ENCODE data around the gene COPS2. TPM values are rescaled to one million over a fixed set of nuclear protein-coding genes. Genes with fewer than 3 reads are reported as not detected.

The COPS2 gene
- polyA plus RNA-seq, 1 of the 3 experiments (the other 2 are of a cell fraction): 21.3 TPM

DNA sequence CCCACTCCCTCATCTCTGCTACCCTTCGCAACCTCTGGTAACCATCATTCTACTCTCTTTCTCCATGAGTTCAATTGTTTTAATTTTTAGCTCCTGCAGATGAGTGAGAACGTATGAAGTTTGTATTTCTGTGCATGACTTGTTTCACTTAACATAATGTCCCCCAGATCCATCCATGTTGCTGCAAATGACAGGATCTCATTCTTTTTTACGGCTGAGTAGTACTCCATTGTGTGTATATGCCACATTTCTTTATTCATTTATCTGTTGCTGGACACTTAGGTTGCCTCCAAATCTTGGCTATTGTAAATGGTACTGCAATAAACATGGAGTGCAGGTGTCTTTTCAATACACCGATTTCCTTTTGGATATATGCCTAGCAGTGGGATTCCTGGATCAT lies 26.7 kb upstream of the COPS2 start:
- Histone ChIP-seq H3K9ac (no peak overlapping the region), H3K27ac (ENCODE audit: low read depth in 2 of 2, low read length in 1 of 2) (no peak overlapping the region), H2AFZ (ENCODE audit: low read depth) (no peak overlapping the region), H3K4me3 (ENCODE audit: low read depth in 2 of 2, low read length in 1 of 2) (no peak overlapping the region), H3K4me2 (no peak overlapping the region), H3K4me1 (ENCODE audit: control insufficient read depth in 1 of 2, insufficient read depth in 2 of 2, low read depth in 1 of 2, low read length in 1 of 2) (no peaks in the 10 kb centered on the region), H3K9me2 (no peaks in the 10 kb centered on the region), H3K36me3 (replicated peaks in 1 of 2; ENCODE audit: control insufficient read depth in 1 of 2, insufficient read depth in 2 of 2, low read length in 1 of 2) (no peaks in the 10 kb centered on the region), H3F3A (replicated peaks; ENCODE audit: insufficient read depth) (no peaks in the 10 kb centered on the region), H4K20me1 (ENCODE audit: insufficient read depth) (no peaks in the 10 kb centered on the region), H3K27me3 (ENCODE audit: insufficient read depth) (no peaks in the 10 kb centered on the region), H3K79me2 (ENCODE audit: insufficient read depth) (peaks cover 5% of the 10 kb centered on the region; the same call in 1 of the 2 replicates), H3K9me3 (no peaks in the 10 kb centered on the region)
- no peak for DNase-seq
- CTCF ChIA-PET: interaction anchor here (1.1 kb wide), 1 partner anchor 963 kb away, joined by 3 read pairs; no protein-coding TSS in a partner anchor
- WGBS (ENCODE audit: low lambda C conversion rate): 94% methylated on average over 4 of the region's 4 CpGs
- POLR2A ChIA-PET: no interaction called here
- no peak for TF ChIP-seq FOSL2 (IDR thresholded peaks at IDR 0.05; ENCODE audit: borderline replicate concordance, low read depth)
- no peak for TF ChIP-seq ELF1 (IDR thresholded peaks at IDR 0.05)
- no peak for TF ChIP-seq NRF1 (IDR thresholded peaks at IDR 0.05; ENCODE audit: low read depth, low read length)
- TF ChIP-seq EP300 (IDR thresholded peaks at IDR 0.05; ENCODE audit: borderline replicate concordance in 1 of 2, low read depth in 1 of 2, low read length in 1 of 2): no peak
- TF ChIP-seq TAF1 (IDR thresholded peaks at IDR 0.05; ENCODE audit: borderline replicate concordance, low read depth, low read length): no peak
- no peak for TF ChIP-seq POLR2AphosphoS5 (IDR thresholded peaks at IDR 0.05; ENCODE audit: low read depth, low read length)
- no peak for TF ChIP-seq JUND (IDR thresholded peaks at IDR 0.05)
- TF ChIP-seq, protein P1, sequence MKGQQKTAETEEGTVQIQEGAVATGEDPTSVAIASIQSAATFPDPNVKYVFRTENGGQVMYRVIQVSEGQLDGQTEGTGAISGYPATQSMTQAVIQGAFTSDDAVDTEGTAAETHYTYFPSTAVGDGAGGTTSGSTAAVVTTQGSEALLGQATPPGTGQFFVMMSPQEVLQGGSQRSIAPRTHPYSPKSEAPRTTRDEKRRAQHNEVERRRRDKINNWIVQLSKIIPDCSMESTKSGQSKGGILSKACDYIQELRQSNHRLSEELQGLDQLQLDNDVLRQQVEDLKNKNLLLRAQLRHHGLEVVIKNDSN (IDR thresholded peaks at IDR 0.05; ENCODE audit: borderline replicate concordance, low read depth): no peak
- TF ChIP-seq FOXJ3 (CRISPR knock-in tag; IDR thresholded peaks at IDR 0.05): no peak
- no peak for TF ChIP-seq GATA2 (CRISPR knock-in tag; IDR thresholded peaks at IDR 0.05)
- TF ChIP-seq GABPA (IDR thresholded peaks at IDR 0.05; ENCODE audit: low read depth): no peak
- no peak for TF ChIP-seq EZH2phosphoT487 (IDR thresholded peaks at IDR 0.05; ENCODE audit: borderline replicate concordance, low read depth)
- TF ChIP-seq, protein P2, sequence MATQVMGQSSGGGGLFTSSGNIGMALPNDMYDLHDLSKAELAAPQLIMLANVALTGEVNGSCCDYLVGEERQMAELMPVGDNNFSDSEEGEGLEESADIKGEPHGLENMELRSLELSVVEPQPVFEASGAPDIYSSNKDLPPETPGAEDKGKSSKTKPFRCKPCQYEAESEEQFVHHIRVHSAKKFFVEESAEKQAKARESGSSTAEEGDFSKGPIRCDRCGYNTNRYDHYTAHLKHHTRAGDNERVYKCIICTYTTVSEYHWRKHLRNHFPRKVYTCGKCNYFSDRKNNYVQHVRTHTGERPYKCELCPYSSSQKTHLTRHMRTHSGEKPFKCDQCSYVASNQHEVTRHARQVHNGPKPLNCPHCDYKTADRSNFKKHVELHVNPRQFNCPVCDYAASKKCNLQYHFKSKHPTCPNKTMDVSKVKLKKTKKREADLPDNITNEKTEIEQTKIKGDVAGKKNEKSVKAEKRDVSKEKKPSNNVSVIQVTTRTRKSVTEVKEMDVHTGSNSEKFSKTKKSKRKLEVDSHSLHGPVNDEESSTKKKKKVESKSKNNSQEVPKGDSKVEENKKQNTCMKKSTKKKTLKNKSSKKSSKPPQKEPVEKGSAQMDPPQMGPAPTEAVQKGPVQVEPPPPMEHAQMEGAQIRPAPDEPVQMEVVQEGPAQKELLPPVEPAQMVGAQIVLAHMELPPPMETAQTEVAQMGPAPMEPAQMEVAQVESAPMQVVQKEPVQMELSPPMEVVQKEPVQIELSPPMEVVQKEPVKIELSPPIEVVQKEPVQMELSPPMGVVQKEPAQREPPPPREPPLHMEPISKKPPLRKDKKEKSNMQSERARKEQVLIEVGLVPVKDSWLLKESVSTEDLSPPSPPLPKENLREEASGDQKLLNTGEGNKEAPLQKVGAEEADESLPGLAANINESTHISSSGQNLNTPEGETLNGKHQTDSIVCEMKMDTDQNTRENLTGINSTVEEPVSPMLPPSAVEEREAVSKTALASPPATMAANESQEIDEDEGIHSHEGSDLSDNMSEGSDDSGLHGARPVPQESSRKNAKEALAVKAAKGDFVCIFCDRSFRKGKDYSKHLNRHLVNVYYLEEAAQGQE (IDR thresholded peaks at IDR 0.05; ENCODE audit: low read depth, low read length): no peak
- no peak for TF ChIP-seq TCF12 (IDR thresholded peaks at IDR 0.05)
- no peak for TF ChIP-seq MAX (IDR thresholded peaks at IDR 0.05; ENCODE audit: low read depth)

All from SK-N-SH (cell line).